Osteoblast (primary cell): ENCODE measurements around the gene ANKRD50. TPM values are rescaled to one million over a fixed set of nuclear protein-coding genes. Genes with fewer than 3 reads are reported as not detected.
A peak's percentile ranks its signal among the peaks of the same experiment; 100 is the strongest.

Source experiments
- DNase-seq: peaks from one replicate; pipeline ENCODE4 v3.0.0; 2011; ENCODE audit warnings: low spot score, mixed read lengths; ENCODE audit not compliant: insufficient read length; ENCODE audit errors: missing footprints
- H2AFZ ChIP-seq: 2 replicates; pipeline ENCODE4 v1.6.0; 2011; ENCODE audit warnings: mild to moderate bottlenecking, low read length
- H3K27ac ChIP-seq: 2 replicates; pipeline ENCODE4 v1.5.1; 2011; ENCODE audit warnings: mild to moderate bottlenecking, low read depth, low read length, moderate library complexity
- H3K27me3 ChIP-seq: 2 replicates; pipeline ENCODE4 v1.6.0; 2012; ENCODE audit warnings: mild to moderate bottlenecking, control low read depth, inconsistent platforms, low read length, moderate library complexity; ENCODE audit not compliant: insufficient read depth
- H3K36me3 ChIP-seq: 2 replicates; pipeline ENCODE4 v1.5.1; 2011; ENCODE audit warnings: mild to moderate bottlenecking, low read length, control low read depth, moderate library complexity; ENCODE audit not compliant: insufficient read depth
- H3K4me1 ChIP-seq: 2 replicates; pipeline ENCODE4 v1.5.1; 2011; ENCODE audit warnings: mild to moderate bottlenecking, low read length, control low read depth, moderate library complexity; ENCODE audit not compliant: insufficient read depth
- H3K4me2 ChIP-seq: 2 replicates; pipeline ENCODE4 v1.6.0; 2011; ENCODE audit warnings: mild to moderate bottlenecking, low read length; ENCODE audit not compliant: insufficient read depth
- H3K4me3 ChIP-seq: fragments of 200-600 bp; sonication (generic); 3 replicates; pipeline ENCODE4 v1.5.1; 2012; ENCODE audit warnings: mild to moderate bottlenecking, low read length, inconsistent platforms; ENCODE audit not compliant: insufficient read depth
- H3K79me2 ChIP-seq: 2 replicates; pipeline ENCODE4 v1.6.0; 2012; ENCODE audit warnings: mild to moderate bottlenecking, low read length, control low read depth, inconsistent platforms; ENCODE audit not compliant: insufficient read depth
- H3K9me3 ChIP-seq: 2 replicates; pipeline ENCODE4 v1.5.1; 2011; ENCODE audit warnings: low read depth, low read length, control low read depth
- H4K20me1 ChIP-seq: 2 replicates; pipeline ENCODE4 v1.6.0; 2012; ENCODE audit warnings: mild to moderate bottlenecking, low read length, control low read depth; ENCODE audit not compliant: insufficient read depth
- total RNA-seq: library from RNA; depleted of rRNA; stranded (reverse); fragments of >200 nt; gene quantifications from 2 replicates; pipeline ENCODE4 v1.2.3, GENCODE V29; 2012
- TF ChIP-seq, protein P1 (sequence below): IDR thresholded peaks from 2 replicates; pipeline ENCODE4 v1.5.1; 2011; ENCODE audit warnings: mild to moderate bottlenecking, low read depth, low read length, moderate library complexity; ENCODE audit errors: extremely low read depth

Gene ANKRD50
- total RNA-seq, 1 donor, result 27.5 TPM

DNA sequence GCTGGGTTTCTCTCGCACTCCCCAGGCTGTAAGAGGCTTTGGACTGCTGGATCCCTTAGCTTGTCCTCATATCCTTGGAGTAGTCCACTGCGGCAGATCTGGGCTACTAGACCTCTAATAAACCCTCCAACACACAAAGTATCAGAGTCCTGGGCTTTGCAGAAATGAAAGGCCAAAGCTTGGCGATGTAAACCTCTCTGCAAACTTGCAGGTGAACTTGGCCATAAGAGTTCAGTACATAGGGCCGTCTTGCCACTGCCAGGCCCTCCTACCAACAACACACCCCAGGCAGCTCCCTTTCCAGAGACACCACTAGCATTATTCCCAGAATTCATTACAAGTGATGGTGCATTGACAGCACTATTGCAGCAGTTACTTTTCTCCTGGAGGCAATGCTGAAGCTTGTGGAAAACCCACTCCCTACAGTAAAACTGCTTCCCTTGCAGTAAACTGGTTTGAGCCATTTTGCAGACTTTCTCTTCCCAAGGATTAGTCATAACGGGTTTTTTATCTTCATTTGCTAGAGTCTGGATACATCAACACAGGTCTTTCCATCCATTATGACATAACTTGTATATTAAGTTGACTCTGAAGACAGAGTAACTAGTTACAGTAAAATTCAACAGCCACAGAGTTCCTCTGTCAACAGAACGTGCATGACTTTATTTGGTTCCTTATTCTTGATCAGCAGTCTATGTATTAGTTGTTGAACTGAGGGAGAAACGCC lies 2.4 kb downstream of the ANKRD50 start:
- H3K4me1 ChIP-seq, result peaks cover 27% of the 10 kb centered on the region

DNA sequence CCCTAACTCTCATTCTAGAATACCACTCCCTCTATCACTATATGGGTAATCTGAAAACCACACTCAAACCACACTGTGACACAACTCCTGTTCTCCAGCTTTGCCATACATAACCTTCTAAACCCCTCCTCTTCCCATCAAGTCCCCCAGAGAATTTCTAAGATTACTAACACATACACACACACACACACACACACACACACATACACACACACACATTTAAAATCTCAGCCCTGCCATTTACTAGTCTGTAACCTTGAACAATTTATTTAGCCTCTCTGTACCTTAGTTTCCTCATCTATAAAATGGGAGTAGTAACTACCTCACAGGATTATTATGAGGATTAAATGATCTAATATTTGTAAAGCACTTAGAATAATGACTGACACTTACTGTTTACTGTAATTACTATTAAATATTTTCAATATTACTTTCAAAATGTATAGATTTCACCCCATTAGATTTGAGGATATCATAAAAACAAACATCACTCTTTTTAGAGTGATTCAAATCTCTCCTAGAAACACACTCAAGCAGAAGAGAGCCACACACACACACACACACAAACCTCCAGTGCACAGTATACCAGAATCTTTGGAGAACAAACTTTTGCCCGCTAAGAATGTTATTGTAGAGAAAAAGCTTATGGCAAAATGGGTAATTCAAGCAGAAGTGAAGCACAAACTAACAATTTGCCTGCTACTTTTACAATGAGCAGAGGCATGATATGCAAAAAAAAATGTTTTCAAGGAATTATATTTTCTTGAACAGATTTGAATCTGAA lies 3.8 kb downstream of the ANKRD50 start:
- Histone ChIP-seq H3K36me3 (no peaks in the 10 kb centered on the region), H3K9me3 (no peaks in the 10 kb centered on the region), H4K20me1 (peaks cover 21% of the 10 kb centered on the region), H3K4me2 (peak overlapping the region; percentile 93), H3K4me3 (peak overlapping the region; percentile 24), H3K27ac (no peak overlapping the region), H2AFZ (no peak overlapping the region), H3K79me2 (peaks cover 76% of the 10 kb centered on the region), H3K27me3 (no peaks in the 10 kb centered on the region), H3K4me1 (peaks cover 27% of the 10 kb centered on the region)
- peak; percentile 21 for DNase-seq
- TF ChIP-seq, protein P1, sequence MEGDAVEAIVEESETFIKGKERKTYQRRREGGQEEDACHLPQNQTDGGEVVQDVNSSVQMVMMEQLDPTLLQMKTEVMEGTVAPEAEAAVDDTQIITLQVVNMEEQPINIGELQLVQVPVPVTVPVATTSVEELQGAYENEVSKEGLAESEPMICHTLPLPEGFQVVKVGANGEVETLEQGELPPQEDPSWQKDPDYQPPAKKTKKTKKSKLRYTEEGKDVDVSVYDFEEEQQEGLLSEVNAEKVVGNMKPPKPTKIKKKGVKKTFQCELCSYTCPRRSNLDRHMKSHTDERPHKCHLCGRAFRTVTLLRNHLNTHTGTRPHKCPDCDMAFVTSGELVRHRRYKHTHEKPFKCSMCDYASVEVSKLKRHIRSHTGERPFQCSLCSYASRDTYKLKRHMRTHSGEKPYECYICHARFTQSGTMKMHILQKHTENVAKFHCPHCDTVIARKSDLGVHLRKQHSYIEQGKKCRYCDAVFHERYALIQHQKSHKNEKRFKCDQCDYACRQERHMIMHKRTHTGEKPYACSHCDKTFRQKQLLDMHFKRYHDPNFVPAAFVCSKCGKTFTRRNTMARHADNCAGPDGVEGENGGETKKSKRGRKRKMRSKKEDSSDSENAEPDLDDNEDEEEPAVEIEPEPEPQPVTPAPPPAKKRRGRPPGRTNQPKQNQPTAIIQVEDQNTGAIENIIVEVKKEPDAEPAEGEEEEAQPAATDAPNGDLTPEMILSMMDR, result no peak

More for the DNA sequence above, 2.4 kb downstream of the ANKRD50 start:
- TF ChIP-seq, protein P1, result no peak
- H3K4me2 ChIP-seq, result peak overlapping the region; percentile 93
- peaks cover 62% of the 10 kb centered on the region for H3K79me2 ChIP-seq
- H3K9me3 ChIP-seq, result no peaks in the 10 kb centered on the region
- peak overlapping the region; percentile 85 for H3K4me3 ChIP-seq
- H3K36me3 ChIP-seq, result no peaks in the 10 kb centered on the region
- DNase-seq, result peak; percentile 57
- H3K27ac ChIP-seq, result peak overlapping the region; percentile 83
- peaks cover 21% of the 10 kb centered on the region for H4K20me1 ChIP-seq
- no peaks in the 10 kb centered on the region for H3K27me3 ChIP-seq
- no peak overlapping the region for H2AFZ ChIP-seq

DNA sequence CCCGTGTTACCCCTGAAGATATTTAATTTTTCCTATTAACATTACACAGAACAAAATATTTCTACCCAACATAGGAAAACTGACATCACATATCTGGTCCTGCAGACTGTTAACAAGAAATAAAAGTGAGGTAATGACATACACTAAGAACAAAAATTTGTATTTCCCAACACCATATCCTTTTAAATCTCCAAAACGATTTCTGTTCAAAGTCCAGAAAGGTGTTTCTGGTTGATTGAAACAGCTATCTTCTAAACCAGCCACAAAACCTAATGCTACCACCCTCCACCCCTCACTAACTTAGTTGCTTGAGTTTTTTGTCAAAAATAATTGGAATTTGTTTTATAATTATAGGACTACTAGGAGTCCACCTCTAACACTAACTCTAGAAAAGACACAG lies 7.1 kb downstream of the ANKRD50 start:
- DNase-seq, result no peak
- H3K4me1 ChIP-seq, result peaks cover 15% of the 10 kb centered on the region

More for the DNA sequence above, 7.1 kb downstream of the ANKRD50 start:
- Histone ChIP-seq H3K36me3 (peaks cover 4% of the 10 kb centered on the region), H3K9me3 (no peaks in the 10 kb centered on the region), H2AFZ (no peak overlapping the region), H3K27ac (no peak overlapping the region), H3K27me3 (no peaks in the 10 kb centered on the region), H3K79me2 (peaks cover 99% of the 10 kb centered on the region), H3K4me2 (no peak overlapping the region), H4K20me1 (peaks cover 14% of the 10 kb centered on the region), H3K4me3 (no peak overlapping the region)
- TF ChIP-seq, protein P1, result no peak
